ENCODE data around the gene PRKG2.

Gene PRKG2

DNA sequence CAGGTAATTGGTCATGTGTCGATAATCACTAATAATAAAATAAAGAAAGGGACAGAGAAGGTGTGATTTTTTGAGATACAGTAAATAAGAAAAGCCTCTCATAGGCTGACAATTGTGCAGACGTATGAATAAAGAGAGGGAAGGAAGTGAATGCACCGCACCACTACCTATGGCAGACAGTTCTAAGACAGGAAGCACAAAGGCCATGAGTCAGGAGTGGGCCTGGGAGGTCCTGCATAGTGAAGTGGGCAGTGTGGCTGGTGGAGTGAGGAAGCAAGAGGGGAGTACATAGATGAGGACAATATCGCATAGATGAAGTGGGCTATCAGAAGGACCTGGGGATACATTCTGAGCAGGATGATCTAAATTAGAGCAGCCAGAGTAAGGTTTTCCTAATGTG lies 108.9 kb downstream of the PRKG2 start:
- H3K4me3 ChIP-seq (ENCODE audit: low read depth, low read length): no peak overlapping the region
- TF ChIP-seq, protein P1, sequence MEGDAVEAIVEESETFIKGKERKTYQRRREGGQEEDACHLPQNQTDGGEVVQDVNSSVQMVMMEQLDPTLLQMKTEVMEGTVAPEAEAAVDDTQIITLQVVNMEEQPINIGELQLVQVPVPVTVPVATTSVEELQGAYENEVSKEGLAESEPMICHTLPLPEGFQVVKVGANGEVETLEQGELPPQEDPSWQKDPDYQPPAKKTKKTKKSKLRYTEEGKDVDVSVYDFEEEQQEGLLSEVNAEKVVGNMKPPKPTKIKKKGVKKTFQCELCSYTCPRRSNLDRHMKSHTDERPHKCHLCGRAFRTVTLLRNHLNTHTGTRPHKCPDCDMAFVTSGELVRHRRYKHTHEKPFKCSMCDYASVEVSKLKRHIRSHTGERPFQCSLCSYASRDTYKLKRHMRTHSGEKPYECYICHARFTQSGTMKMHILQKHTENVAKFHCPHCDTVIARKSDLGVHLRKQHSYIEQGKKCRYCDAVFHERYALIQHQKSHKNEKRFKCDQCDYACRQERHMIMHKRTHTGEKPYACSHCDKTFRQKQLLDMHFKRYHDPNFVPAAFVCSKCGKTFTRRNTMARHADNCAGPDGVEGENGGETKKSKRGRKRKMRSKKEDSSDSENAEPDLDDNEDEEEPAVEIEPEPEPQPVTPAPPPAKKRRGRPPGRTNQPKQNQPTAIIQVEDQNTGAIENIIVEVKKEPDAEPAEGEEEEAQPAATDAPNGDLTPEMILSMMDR (IDR thresholded peaks at IDR 0.05; ENCODE audit: insufficient read depth, low read length, missing control alignments): no peak
- CTCF ChIA-PET: no interaction called here
- POLR2A ChIA-PET: no interaction called here
- no peak for DNase-seq (ENCODE audit: low read depth, low spot score)

DNA sequence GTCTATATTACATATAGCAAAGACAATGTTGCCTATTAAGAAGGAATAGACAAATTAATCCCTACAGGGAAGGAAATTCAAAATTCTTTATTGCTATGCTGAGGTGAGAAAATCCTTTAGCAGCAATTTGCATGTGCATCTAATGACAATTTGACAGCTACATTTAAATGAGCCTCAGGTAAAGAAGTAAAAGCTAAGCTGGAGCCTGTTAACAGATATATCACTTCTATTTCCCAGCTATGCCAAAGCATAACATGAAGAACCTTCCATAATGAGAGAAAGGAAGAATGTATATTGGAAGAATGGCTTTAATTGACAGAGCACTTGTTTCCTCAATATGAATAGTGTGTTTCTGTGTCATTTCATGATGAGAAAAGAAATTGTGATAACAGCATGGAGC lies 112.9 kb downstream of the PRKG2 start:
- no peak for DNase-seq (ENCODE audit: low read depth, low spot score)
- ChIA-PET POLR2A (no interaction called here), CTCF (no interaction called here)
- TF ChIP-seq, protein P1 (IDR thresholded peaks at IDR 0.05; ENCODE audit: insufficient read depth, low read length, missing control alignments): no peak
- no peak overlapping the region for H3K4me3 ChIP-seq (ENCODE audit: low read depth, low read length)

DNA sequence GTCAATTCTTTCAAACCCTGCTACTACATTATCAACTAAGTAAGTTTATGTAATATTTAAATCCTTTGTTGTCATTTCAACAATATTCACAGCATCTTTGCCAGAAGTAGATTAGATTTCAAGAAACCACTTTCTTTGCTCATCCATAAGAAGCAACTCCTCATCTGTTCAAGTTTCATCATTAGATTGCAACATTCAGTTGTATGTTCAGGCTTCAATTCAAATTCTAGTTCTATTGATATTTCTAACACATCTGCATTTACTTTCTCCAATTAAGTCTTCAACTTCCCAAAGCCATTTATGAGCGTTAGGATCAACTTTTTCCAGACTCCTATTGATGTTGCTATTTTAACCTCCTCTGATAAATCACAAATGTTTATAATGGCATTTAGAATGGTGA lies 118.5 kb downstream of the PRKG2 start:
- CTCF ChIA-PET: no interaction called here
- no peak for DNase-seq (ENCODE audit: low read depth, low spot score)
- TF ChIP-seq, protein P1 (IDR thresholded peaks at IDR 0.05; ENCODE audit: insufficient read depth, low read length, missing control alignments): no peak
- no peak overlapping the region for H3K4me3 ChIP-seq (ENCODE audit: low read depth, low read length)
- POLR2A ChIA-PET: no interaction called here

GRCh38 chr4:81095389-81095788 lies 119.6 kb downstream of the PRKG2 start:
- TF ChIP-seq, protein P1 (IDR thresholded peaks at IDR 0.05; ENCODE audit: insufficient read depth, low read length, missing control alignments): no peak
- no peak overlapping the region for H3K4me3 ChIP-seq (ENCODE audit: low read depth, low read length)
- DNase-seq (ENCODE audit: low read depth, low spot score): no peak
- CTCF ChIA-PET: interaction anchor here (0.9 kb wide), 1 partner anchor 25 kb away, joined by 3 read pairs; no protein-coding TSS in a partner anchor
- POLR2A ChIA-PET: no interaction called here

DNA sequence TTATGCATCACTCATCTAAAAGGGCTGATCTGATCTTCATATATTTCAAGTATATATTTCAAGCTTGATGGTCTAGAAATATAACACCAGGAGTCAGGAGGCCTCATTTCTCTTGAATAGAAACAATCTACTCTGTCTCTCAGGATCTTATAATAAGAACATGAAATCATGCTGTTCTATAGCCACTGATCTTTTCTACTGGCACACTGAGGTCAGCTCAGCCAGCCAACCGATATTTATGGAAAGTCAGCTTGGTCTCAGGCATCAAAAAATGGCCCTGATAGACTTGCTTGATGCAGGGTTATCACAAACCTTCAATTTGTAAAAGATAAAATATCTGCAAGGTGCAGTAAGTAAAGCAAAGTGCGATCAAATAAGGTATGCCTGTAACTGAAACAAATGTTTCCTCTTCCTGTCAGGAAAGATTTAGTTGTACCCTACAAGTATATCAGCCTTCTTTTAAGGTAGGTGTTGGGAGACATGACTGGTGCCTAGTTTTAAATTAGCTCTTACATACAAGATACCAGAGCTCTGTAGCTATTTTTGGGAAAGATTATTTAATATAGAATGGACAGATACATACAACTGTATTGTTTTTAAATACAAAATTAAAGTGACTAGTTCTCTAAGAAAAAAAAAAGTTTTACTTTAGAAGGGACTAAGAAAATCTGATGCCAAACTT lies 121.2 kb downstream of the PRKG2 start:
- POLR2A ChIA-PET: no interaction called here
- CTCF ChIA-PET: interaction anchor here (1.0 to 1.1 kb wide), 2 partner anchors 24 to 258 kb away, joined by 4 to 7 read pairs; no protein-coding TSS in a partner anchor
- no peak for DNase-seq (ENCODE audit: low read depth, low spot score)
- no peak overlapping the region for H3K4me3 ChIP-seq (ENCODE audit: low read depth, low read length)
- TF ChIP-seq, protein P1 (IDR thresholded peaks at IDR 0.05; ENCODE audit: insufficient read depth, low read length, missing control alignments): no peak

DNA sequence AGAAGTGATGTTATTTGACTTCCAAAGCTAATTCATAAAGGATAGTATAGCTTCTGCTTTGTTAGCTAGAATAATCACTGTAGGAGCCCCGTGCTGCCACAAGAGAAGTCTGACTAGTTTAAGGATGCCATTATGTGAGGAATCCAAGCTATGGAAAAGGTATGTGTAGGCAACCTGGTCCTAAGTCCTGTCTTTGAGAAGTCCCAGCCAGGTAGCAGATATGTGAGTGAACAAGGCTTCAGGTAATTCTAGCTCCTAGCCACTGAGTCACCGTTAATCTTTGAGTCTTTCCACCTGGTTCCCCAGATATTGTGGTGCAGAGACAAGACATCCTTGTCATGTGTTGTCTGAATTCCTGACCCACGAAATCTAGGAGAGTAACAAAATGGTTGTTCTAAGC lies 129.0 kb downstream of the PRKG2 start:
- TF ChIP-seq, protein P1 (IDR thresholded peaks at IDR 0.05; ENCODE audit: insufficient read depth, low read length, missing control alignments): no peak

More for the DNA sequence above, 129.0 kb downstream of the PRKG2 start:
- H3K4me3 ChIP-seq (ENCODE audit: low read depth, low read length): no peak overlapping the region
- DNase-seq (ENCODE audit: low read depth, low spot score): no peak
- ChIA-PET CTCF (interaction anchor here (3.6 kb wide), 1 partner anchor 266 kb away, joined by 11 read pairs; no protein-coding TSS in a partner anchor), POLR2A (no interaction called here)
